HepG2 (cell line): ENCODE data around the gene DCTN3. TPM values are rescaled to one million over a fixed set of nuclear protein-coding genes. Genes with fewer than 3 reads are reported as not detected.

ENCODE experiments used
- GFI1 ChIP-seq: sonication (generic); formaldehyde crosslinking; IDR thresholded peaks from 2 replicates; pipeline ENCODE4 v1.5.0; 2020; ENCODE audit warnings: missing genetic modification reagents, mild to moderate bottlenecking, borderline replicate concordance
- GPN1 ChIP-seq: sonication (generic); formaldehyde crosslinking; IDR thresholded peaks from 2 replicates; pipeline ENCODE4 v1.5.1; 2020; ENCODE audit warnings: missing genetic modification reagents, borderline replicate concordance
- HDAC1 ChIP-seq: sonication (generic); formaldehyde crosslinking; IDR thresholded peaks from 2 replicates; pipeline ENCODE4 v1.5.1; 2020; ENCODE audit warnings: mild to moderate bottlenecking, missing genetic modification reagents
- HDAC6 ChIP-seq: fragments of 200-600 bp; sonication (generic); IDR thresholded peaks from 2 replicates; pipeline ENCODE4 v1.7.0; 2017; ENCODE audit warnings: mild to moderate bottlenecking, antibody characterized with exemption, low read length, low read depth
- HMG20A ChIP-seq: IDR thresholded peaks from 2 replicates; pipeline ENCODE4 v1.6.1; 2016; ENCODE audit warnings: borderline replicate concordance
- MTA3 ChIP-seq: sonication (generic); formaldehyde crosslinking; IDR thresholded peaks from 2 replicates; pipeline ENCODE4 v1.4.0; 2020; ENCODE audit warnings: missing genetic modification reagents
- POLR2AphosphoS2 ChIP-seq: IDR thresholded peaks from 2 replicates; pipeline ENCODE4 v1.6.1; 2011; ENCODE audit warnings: low read depth, low read length, improper control_type of control experiment
- RORA ChIP-seq: sonication (generic); formaldehyde crosslinking; IDR thresholded peaks from 2 replicates; pipeline ENCODE4 v1.5.0; 2020; ENCODE audit warnings: mild to moderate bottlenecking, missing genetic modification reagents, moderate library complexity
- RXRA ChIP-seq: sonication (generic); formaldehyde crosslinking; IDR thresholded peaks from 2 replicates; pipeline ENCODE4 v1.5.1; 2020; ENCODE audit warnings: missing genetic modification reagents
- RXRB ChIP-seq: IDR thresholded peaks from 2 replicates; pipeline ENCODE4 v1.6.1; 2016; ENCODE audit warnings: borderline replicate concordance, missing genetic modification reagents, missing compliant biosample characterization
- STAG1 ChIP-seq: sonication (generic); formaldehyde crosslinking; IDR thresholded peaks from 2 replicates; pipeline ENCODE4 v1.4.0; 2020; ENCODE audit warnings: missing genetic modification reagents
- TGIF2 ChIP-seq: IDR thresholded peaks from 2 replicates; pipeline ENCODE4 v1.6.1; 2016; ENCODE audit warnings: control low read depth, missing compliant biosample characterization
- ZBTB8A ChIP-seq: sonication (generic); formaldehyde crosslinking; IDR thresholded peaks from 2 replicates; pipeline ENCODE4 v1.4.0; 2020; ENCODE audit warnings: mild to moderate bottlenecking, low read depth, missing genetic modification reagents, borderline replicate concordance
- ZNF160 ChIP-seq: sonication (generic); formaldehyde crosslinking; IDR thresholded peaks from 2 replicates; pipeline ENCODE4 v1.8.0; 2022; ENCODE audit warnings: mild to moderate bottlenecking, inconsistent platforms, missing genetic modification reagents
- ZNF234 ChIP-seq: sonication (generic); formaldehyde crosslinking; conservative IDR thresholded peaks from 2 replicates; pipeline ENCODE4 v1.5.1; 2020; ENCODE audit warnings: mild to moderate bottlenecking, missing genetic modification reagents
- ZNF672 ChIP-seq: sonication (generic); formaldehyde crosslinking; IDR thresholded peaks from 2 replicates; pipeline ENCODE4 v1.8.1; 2022; ENCODE audit warnings: missing genetic modification reagents
- ZNF782 ChIP-seq: sonication (generic); formaldehyde crosslinking; IDR thresholded peaks from 2 replicates; pipeline ENCODE4 v1.4.0; 2020; ENCODE audit warnings: missing genetic modification reagents, mild to moderate bottlenecking, borderline replicate concordance
- polyA plus RNA-seq, 8 experiments: library from polyadenylated mRNA; depleted of rRNA in 3 of 8; stranded (reverse) in 7 of 8; unstranded in 1 of 8; fragments of >200 nt; fragmentation: Illumina TruSeq in 4 of 8; extraction: Trizol in 4 of 8; gene quantifications; 2 replicates each; pipeline versions ENCODE4 v1.2.1 to v1.2.3, GENCODE V29; 2011 to 2016; ENCODE audit warnings: low read depth in 4 of 8, missing spikeins in 1 of 8, mixed read lengths in 1 of 8; ENCODE audit not compliant: insufficient read depth in 1 of 8
- total RNA-seq, 5 experiments: library from RNA; depleted of rRNA; stranded (reverse); fragments of >200 nt; fragmentation: Illumina TruSeq; extraction: Trizol; gene quantifications; 2 replicates each; pipeline ENCODE4 v1.2.3, GENCODE V29; 2016; ENCODE audit warnings: low read depth in 1 of 5
- TF ChIP-seq, protein P1 (sequence below): IDR thresholded peaks from 2 replicates; pipeline ENCODE4 v1.6.1; 2016; ENCODE audit warnings: missing biosample characterization, missing genetic modification reagents, low read depth
- TF ChIP-seq, protein P2 (sequence below): fragments of 450-650 bp; IDR thresholded peaks from 2 replicates; pipeline ENCODE4 v1.6.1; 2017
- TF ChIP-seq, protein P3 (sequence below), 2 experiments: sonication (generic) in 1 of 2; formaldehyde crosslinking in 1 of 2; IDR thresholded peaks; 2 replicates each; pipeline versions ENCODE4 v1.6.1 to v1.9.0; 2014 to 2022; ENCODE audit warnings: antibody characterized with exemption in 1 of 2, borderline replicate concordance in 1 of 2, inconsistent platforms in 1 of 2, low read depth in 1 of 2, missing genetic modification reagents in 1 of 2
- TF ChIP-seq, protein P4 (sequence below): sonication (generic); formaldehyde crosslinking; IDR thresholded peaks from 2 replicates; pipeline ENCODE4 v1.5.0; 2020; ENCODE audit warnings: missing genetic modification reagents

DCTN3 gene
- total and polyA plus RNA-seq, 2 of the 13 experiments (the other 11 are each of a cell fraction or from before 2014, with no cell fraction given): 27.4 to 34.5 TPM

DNA sequence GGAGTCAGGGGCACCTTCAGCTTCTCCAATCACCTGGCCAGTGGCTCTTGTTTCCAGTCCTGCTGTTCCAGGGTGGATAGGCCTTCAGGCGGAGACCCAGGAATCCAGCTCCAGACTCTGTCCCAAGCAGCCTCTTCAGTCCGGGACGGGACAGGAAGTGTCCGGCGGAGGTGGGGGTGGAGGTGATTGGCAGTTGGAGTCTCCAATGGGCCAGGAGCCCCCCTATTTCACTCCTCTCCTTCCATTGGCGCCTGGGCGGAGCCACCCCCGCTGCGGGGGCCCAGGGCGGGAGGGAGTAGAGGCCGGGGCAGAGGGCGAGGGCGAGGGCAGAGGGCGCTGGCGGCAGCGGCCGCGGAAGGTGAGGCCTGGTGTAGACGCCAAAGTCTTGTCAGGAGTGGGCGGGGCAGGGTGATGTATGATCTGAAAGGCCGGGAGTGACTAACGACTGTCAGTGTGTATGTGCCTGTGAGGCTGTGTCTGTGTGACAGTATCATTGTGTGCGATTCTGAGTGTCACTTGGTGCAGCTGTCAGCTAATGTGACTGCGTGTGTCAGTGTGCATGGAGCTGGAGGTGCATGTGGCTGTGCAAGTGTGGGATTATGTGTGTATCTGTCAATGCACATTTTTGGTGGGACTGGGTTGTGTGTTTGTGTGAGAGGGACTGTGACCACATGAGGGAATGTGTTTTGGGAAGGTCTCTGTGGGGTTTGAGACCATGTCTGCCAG, 31.7 kb upstream of the DCTN3 start, which contains the start of gene IL11RA (continued):
- TF ChIP-seq HDAC1 (CRISPR knock-in tag) (peak; percentile 71), POLR2AphosphoS2 (no peak), ZNF160 (CRISPR knock-in tag) (no peak), STAG1 (CRISPR knock-in tag) (0 out of 2 replicates have a peak, but pooled peaks have one; percentile 20), HMG20A (CRISPR knock-in tag) (no peak), GPN1 (CRISPR knock-in tag) (no peak), RXRB (peak; percentile 80), RXRA (CRISPR knock-in tag) (peak; percentile 85; the same call in 1 of the 2 replicates), RORA (no peak), MTA3 (no peak), HDAC6 (no peak), ZNF234 (no peak), ZBTB8A (CRISPR knock-in tag) (no peak), GFI1 (CRISPR knock-in tag) (no peak), TGIF2 (CRISPR knock-in tag) (peak; percentile 77; the same call in 1 of the 2 replicates), ZNF782 (CRISPR knock-in tag) (no peak), ZNF672 (CRISPR knock-in tag) (0 out of 2 replicates have a peak, but pooled peaks have one; percentile 38)
- TF ChIP-seq, protein P1, sequence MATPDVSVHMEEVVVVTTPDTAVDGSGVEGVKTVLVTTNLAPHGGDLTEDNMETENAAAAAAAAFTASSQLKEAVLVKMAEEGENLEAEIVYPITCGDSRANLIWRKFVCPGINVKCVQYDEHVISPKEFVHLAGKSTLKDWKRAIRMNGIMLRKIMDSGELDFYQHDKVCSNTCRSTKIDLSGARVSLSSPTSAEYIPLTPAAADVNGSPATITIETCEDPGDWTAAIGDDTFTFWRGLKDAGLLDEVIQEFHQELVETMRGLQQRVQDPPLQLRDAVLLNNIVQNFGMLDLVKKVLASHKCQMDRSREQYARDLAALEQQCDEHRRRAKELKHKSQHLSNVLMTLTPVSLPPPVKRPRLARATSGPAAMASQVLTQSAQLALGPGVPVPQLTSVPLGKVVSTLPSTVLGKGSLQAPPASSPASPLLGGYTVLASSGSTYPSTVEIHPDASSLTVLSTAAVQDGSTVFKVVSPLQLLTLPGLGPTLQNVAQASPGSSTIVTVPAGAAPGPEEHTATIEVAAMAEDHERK (CRISPR knock-in tag): no peak
- TF ChIP-seq, protein P2, sequence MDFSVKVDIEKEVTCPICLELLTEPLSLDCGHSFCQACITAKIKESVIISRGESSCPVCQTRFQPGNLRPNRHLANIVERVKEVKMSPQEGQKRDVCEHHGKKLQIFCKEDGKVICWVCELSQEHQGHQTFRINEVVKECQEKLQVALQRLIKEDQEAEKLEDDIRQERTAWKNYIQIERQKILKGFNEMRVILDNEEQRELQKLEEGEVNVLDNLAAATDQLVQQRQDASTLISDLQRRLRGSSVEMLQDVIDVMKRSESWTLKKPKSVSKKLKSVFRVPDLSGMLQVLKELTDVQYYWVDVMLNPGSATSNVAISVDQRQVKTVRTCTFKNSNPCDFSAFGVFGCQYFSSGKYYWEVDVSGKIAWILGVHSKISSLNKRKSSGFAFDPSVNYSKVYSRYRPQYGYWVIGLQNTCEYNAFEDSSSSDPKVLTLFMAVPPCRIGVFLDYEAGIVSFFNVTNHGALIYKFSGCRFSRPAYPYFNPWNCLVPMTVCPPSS: no peak
- TF ChIP-seq, protein P3, sequence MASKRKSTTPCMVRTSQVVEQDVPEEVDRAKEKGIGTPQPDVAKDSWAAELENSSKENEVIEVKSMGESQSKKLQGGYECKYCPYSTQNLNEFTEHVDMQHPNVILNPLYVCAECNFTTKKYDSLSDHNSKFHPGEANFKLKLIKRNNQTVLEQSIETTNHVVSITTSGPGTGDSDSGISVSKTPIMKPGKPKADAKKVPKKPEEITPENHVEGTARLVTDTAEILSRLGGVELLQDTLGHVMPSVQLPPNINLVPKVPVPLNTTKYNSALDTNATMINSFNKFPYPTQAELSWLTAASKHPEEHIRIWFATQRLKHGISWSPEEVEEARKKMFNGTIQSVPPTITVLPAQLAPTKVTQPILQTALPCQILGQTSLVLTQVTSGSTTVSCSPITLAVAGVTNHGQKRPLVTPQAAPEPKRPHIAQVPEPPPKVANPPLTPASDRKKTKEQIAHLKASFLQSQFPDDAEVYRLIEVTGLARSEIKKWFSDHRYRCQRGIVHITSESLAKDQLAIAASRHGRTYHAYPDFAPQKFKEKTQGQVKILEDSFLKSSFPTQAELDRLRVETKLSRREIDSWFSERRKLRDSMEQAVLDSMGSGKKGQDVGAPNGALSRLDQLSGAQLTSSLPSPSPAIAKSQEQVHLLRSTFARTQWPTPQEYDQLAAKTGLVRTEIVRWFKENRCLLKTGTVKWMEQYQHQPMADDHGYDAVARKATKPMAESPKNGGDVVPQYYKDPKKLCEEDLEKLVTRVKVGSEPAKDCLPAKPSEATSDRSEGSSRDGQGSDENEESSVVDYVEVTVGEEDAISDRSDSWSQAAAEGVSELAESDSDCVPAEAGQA (IDR thresholded peaks at IDR 0.05; ENCODE audit: low read depth): no peak
- TF ChIP-seq, protein P3 (CRISPR knock-in tag; IDR thresholded peaks at IDR 0.05; ENCODE audit: borderline replicate concordance): no peak
- TF ChIP-seq, protein P4, sequence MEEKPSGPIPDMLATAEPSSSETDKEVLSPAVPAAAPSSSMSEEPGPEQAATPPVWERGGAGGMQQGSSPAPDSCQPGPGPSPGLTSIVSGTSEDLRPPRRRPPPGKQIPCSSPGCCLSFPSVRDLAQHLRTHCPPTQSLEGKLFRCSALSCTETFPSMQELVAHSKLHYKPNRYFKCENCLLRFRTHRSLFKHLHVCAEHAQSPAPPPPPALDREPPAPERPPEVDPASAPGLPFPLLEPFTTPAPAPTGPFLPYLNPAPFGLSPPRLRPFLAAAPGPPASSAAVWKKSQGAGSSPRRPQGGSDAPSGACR (CRISPR knock-in tag): no peak
